ENCODE data around the gene PRKN.
A peak's percentile ranks its signal among the peaks of the same experiment; 100 is the strongest.

PRKN gene

GRCh38 chr6:162092816-162093502, 634.6 kb downstream of the PRKN start:
- no peak for DNase-seq

GRCh38 chr6:162090734-162091133, 636.8 kb downstream of the PRKN start:
- DNase-seq = no peak

GRCh38 chr6:162088091-162088490, 639.5 kb downstream of the PRKN start:
- DNase-seq = no peak

GRCh38 chr6:162085561-162085960, 642.0 kb downstream of the PRKN start:
- no peak for DNase-seq

GRCh38 chr6:162082520-162082919, 645.0 kb downstream of the PRKN start:
- no peak for DNase-seq

GRCh38 chr6:162078667-162079066, 648.9 kb downstream of the PRKN start:
- DNase-seq = no peak

GRCh38 chr6:162078126-162078525, 649.4 kb downstream of the PRKN start:
- no peak for DNase-seq

- DNase-seq = no peak
These were observed 650.8 kb downstream of the PRKN start for GRCh38 chr6:162076816-162077215.

- no peak for DNase-seq
These were observed 652.8 kb downstream of the PRKN start for GRCh38 chr6:162074641-162075275.

- DNase-seq = no peak
These were observed 656.9 kb downstream of the PRKN start for GRCh38 chr6:162070639-162071038.

GRCh38 chr6:162069995-162070394, 657.6 kb downstream of the PRKN start:
- no peak for DNase-seq

- DNase-seq = no peak
These were observed 659.2 kb downstream of the PRKN start for GRCh38 chr6:162068340-162068739.

- DNase-seq = no peak
These were observed 663.9 kb downstream of the PRKN start for GRCh38 chr6:162063666-162064065.

GRCh38 chr6:162058281-162058875, 669.2 kb downstream of the PRKN start:
- DNase-seq = no peak

- DNase-seq = no peak
These were observed 670.8 kb downstream of the PRKN start for GRCh38 chr6:162056745-162057144.

GRCh38 chr6:162056061-162056460, 671.5 kb downstream of the PRKN start:
- DNase-seq = no peak

- DNase-seq = peak; percentile 12
These were observed 672.2 kb downstream of the PRKN start for GRCh38 chr6:162055365-162055764.

- DNase-seq = no peak
These were observed 674.5 kb downstream of the PRKN start for GRCh38 chr6:162053084-162053483.

GRCh38 chr6:162050579-162050978, 677.0 kb downstream of the PRKN start:
- DNase-seq = no peak

GRCh38 chr6:162046324-162046723, 681.2 kb downstream of the PRKN start:
- DNase-seq = no peak

GRCh38 chr6:162032620-162033019, 694.9 kb downstream of the PRKN start:
- DNase-seq = no peak

- DNase-seq = no peak
These were observed 697.5 kb downstream of the PRKN start for GRCh38 chr6:162029873-162030576.

- DNase-seq = no peak
These were observed 700.7 kb downstream of the PRKN start for GRCh38 chr6:162026843-162027242.

- no peak for DNase-seq
These were observed 701.5 kb downstream of the PRKN start for GRCh38 chr6:162026031-162026430.
